Uterus (tissue), 4 donors: ENCODE data around the gene CRY2. TPM values are rescaled to one million over a fixed set of nuclear protein-coding genes. Genes with fewer than 3 reads are reported as not detected.

Experiments
- DNase-seq, 2 donors: peaks; one replicate each; pipeline ENCODE4 v3.0.0-alpha.2; 2019 to 2020
- H3K27ac ChIP-seq, 2 donors: fragments of 200-600 bp; sonication (generic); 1 replicate in 1 of 2; 2 replicates in 1 of 2; pipeline ENCODE4 v1.5.1; 2016 to 2018
- H3K27me3 ChIP-seq, 2 donors: fragments of 200-600 bp; sonication (generic); one replicate each; pipeline ENCODE4 v1.5.1; 2018 to 2019; ENCODE audit warnings: control low read depth in 1 of 2
- H3K36me3 ChIP-seq, 2 donors: fragments of 200-600 bp; sonication (generic); one replicate each; pipeline ENCODE4 v1.5.1; 2019; ENCODE audit warnings: control low read depth in 1 of 2
- H3K4me1 ChIP-seq, 2 donors: fragments of 200-600 bp; sonication (generic); one replicate each; pipeline ENCODE4 v1.5.1; 2018 to 2019; ENCODE audit warnings: control low read depth in 1 of 2
- H3K4me3 ChIP-seq, 2 donors: fragments of 200-600 bp; sonication (generic); 1 replicate in 1 of 2; 2 replicates in 1 of 2; pipeline ENCODE4 v1.5.1; 2018 to 2019; ENCODE audit warnings: mild to moderate bottlenecking in 1 of 2
- H3K9me3 ChIP-seq, 2 donors: fragments of 200-600 bp; sonication (generic); one replicate each; pipeline ENCODE4 v1.5.1; 2019; ENCODE audit warnings: control low read depth in 1 of 2
- POLR2A ChIP-seq, 2 donors: fragments of 450-650 bp; IDR thresholded peaks; one replicate each; pipeline ENCODE4 v1.6.1; 2016; ENCODE audit warnings: antibody characterized with exemption in 2 of 2, mild to moderate bottlenecking in 1 of 2, moderate library complexity in 1 of 2
- intact Hi-C: fragments of 100-400 bp; cut with DNase I; formaldehyde crosslinking; loops from one replicate; pipeline ENCODE4 v1.15.1; 2023; ENCODE audit warnings: low total_unique reads
- total RNA-seq, 4 donors: library from RNA; depleted of rRNA in 3 of 4; stranded (reverse); fragments of >200 nt in 3 of 4; gene quantifications; one replicate each; pipeline versions ENCODE4 v1.1.0 to v1.2.4, GENCODE V29; 2014 to 2023
- TF ChIP-seq, protein P1 (sequence below), 4 experiments: fragments of 200-600 bp in 2 of 4; fragments of 450-650 bp in 2 of 4; sonication (generic) in 2 of 4; IDR thresholded peaks; one replicate each; pipeline ENCODE4 v1.5.1; 2016 to 2019; ENCODE audit warnings: antibody characterized with exemption in 4 of 4, mild to moderate bottlenecking in 2 of 4, moderate library complexity in 1 of 4
- donor health status: DM: yes; HTN: yes; CAD: no.

CRY2 gene
- total RNA-seq, 4 donors from 2014 or later, result 22.1 to 91.8 (median 61.0) TPM

GRCh38 chr11:45812581-45813548, 34.4 kb upstream of the CRY2 start:
- TF ChIP-seq, protein P1, sequence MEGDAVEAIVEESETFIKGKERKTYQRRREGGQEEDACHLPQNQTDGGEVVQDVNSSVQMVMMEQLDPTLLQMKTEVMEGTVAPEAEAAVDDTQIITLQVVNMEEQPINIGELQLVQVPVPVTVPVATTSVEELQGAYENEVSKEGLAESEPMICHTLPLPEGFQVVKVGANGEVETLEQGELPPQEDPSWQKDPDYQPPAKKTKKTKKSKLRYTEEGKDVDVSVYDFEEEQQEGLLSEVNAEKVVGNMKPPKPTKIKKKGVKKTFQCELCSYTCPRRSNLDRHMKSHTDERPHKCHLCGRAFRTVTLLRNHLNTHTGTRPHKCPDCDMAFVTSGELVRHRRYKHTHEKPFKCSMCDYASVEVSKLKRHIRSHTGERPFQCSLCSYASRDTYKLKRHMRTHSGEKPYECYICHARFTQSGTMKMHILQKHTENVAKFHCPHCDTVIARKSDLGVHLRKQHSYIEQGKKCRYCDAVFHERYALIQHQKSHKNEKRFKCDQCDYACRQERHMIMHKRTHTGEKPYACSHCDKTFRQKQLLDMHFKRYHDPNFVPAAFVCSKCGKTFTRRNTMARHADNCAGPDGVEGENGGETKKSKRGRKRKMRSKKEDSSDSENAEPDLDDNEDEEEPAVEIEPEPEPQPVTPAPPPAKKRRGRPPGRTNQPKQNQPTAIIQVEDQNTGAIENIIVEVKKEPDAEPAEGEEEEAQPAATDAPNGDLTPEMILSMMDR (IDR thresholded peaks at IDR 0.05), result no peak
- no peak for TF ChIP-seq POLR2A (IDR thresholded peaks at IDR 0.05)
- Histone ChIP-seq H3K36me3 (no peaks in the 10 kb centered on the region), H3K4me3 (no peak overlapping the region), H3K9me3 (no peaks in the 10 kb centered on the region), H3K27ac (no peak overlapping the region), H3K27me3 (no peaks in the 10 kb centered on the region), H3K4me1 (no peaks in the 10 kb centered on the region)
- intact Hi-C loops, result no loop called here
- DNase-seq, result peak in 1 of 2 donors; percentile 6

DNA sequence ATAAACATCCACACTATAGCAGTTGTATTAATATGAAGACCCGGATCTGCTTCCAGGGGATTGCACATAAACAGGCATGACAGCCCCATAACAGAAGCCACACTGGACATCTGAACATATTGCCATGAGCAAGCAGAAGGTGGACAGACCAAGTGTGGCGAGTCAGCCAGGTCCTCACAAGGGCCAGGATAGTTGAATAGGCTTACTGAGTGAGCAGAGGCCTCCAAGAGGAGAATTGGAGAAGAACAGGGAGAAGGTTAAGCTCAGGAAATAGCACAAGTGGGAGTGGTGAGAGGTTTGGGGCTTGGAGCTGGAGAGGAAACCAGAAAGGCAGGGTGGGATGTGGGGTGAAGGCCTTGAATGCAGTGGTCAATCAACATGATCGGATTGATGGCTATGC, 31.5 kb upstream of the CRY2 start:
- intact Hi-C loops, result no loop called here
- TF ChIP-seq POLR2A (IDR thresholded peaks at IDR 0.05), result no peak
- TF ChIP-seq, protein P1 (IDR thresholded peaks at IDR 0.05), result no peak
- no peak overlapping the region for H3K4me3 ChIP-seq
- DNase-seq, result peak in 1 of 2 donors; percentile 7
- no peak overlapping the region for H3K27ac ChIP-seq
- H3K36me3 ChIP-seq, result no peaks in the 10 kb centered on the region
- no peaks in the 10 kb centered on the region for H3K9me3 ChIP-seq
- no peaks in the 10 kb centered on the region for H3K4me1 ChIP-seq
- H3K27me3 ChIP-seq, result no peaks in the 10 kb centered on the region

DNA sequence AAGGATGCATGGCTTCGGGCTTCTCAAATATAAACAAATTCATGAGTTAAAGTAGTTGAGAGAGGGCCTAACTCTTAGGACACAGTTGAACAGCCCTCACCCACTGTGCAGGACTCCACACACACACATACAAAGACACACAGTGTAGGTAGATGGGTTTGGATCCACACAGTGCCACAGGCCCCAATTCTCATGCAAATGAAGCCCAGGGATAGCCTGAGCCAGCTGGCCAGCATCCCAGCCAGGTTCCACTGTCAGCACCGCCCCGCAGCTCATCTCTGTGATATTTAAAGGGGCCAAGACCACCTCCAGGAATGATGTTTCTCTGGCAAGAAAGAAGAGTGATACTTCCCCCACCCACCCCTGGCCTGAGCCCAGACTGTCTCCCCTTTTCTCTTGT, 30.7 kb upstream of the CRY2 start:
- Histone ChIP-seq H3K36me3 (no peaks in the 10 kb centered on the region), H3K9me3 (no peaks in the 10 kb centered on the region), H3K4me3 (no peak overlapping the region), H3K4me1 (no peaks in the 10 kb centered on the region), H3K27ac (no peak overlapping the region), H3K27me3 (no peaks in the 10 kb centered on the region)
- intact Hi-C loops, result no loop called here
- TF ChIP-seq POLR2A (IDR thresholded peaks at IDR 0.05), result no peak
- TF ChIP-seq, protein P1 (IDR thresholded peaks at IDR 0.05), result no peak
- DNase-seq, result no peak

DNA sequence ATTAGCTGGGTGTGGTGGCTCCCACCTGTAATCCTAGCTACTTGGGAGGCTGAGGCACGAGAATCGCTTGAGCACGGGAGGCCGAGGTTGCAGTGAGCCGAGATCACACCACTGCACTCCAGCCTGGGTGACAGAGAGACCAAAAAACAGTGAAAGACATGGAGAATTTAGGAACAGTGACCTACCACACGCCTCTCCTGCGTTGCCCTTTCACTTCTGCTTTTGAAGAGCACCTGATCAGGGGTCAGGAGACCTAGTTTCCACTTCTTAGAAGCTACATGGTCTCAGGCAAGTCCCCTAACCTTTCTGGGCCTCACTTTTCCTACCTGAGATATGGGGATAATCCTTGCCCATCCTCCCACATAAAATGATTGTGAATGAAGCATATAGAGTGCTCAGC, 30.1 kb upstream of the CRY2 start:
- no peaks in the 10 kb centered on the region for H3K9me3 ChIP-seq
- H3K27me3 ChIP-seq, result no peaks in the 10 kb centered on the region
- no peak for TF ChIP-seq POLR2A (IDR thresholded peaks at IDR 0.05)
- TF ChIP-seq, protein P1 (IDR thresholded peaks at IDR 0.05), result no peak
- H3K4me1 ChIP-seq, result no peaks in the 10 kb centered on the region
- no peak overlapping the region for H3K4me3 ChIP-seq
- no peaks in the 10 kb centered on the region for H3K36me3 ChIP-seq
- H3K27ac ChIP-seq, result no peak overlapping the region
- DNase-seq, result no peak
- intact Hi-C loops, result no loop called here

- H3K27me3 ChIP-seq, result no peaks in the 10 kb centered on the region
- DNase-seq, result peak in 1 of 2 donors; percentile 7
- TF ChIP-seq, protein P1 (IDR thresholded peaks at IDR 0.05), result no peak
- TF ChIP-seq POLR2A (IDR thresholded peaks at IDR 0.05), result no peak
- H3K27ac ChIP-seq, result no peak overlapping the region
- no peak overlapping the region for H3K4me3 ChIP-seq
- H3K36me3 ChIP-seq, result no peaks in the 10 kb centered on the region
- H3K4me1 ChIP-seq, result no peaks in the 10 kb centered on the region
- H3K9me3 ChIP-seq, result no peaks in the 10 kb centered on the region
- intact Hi-C loops, result no loop called here
Measured at GRCh38 chr11:45818961-45819605, 28.2 kb upstream of the CRY2 start.
